NCI-H82 treated with DMSO at 0.1 percent for 48 hours (cell line): ENCODE results near the gene NUDT2.
A peak's percentile ranks its signal among the peaks of the same experiment; 100 is the strongest.
"Not testable (repeated sequence)": the region's sequence is repeated elsewhere in the genome, so short reads cannot be mapped to it uniquely, and the experiment has no call there.

ENCODE experiments used
- DNase-seq: peaks from one replicate; lab custom pipeline; 2025; ENCODE audit not compliant: unreplicated experiment; lab: John Stamatoyannopoulos, UW

Gene NUDT2

DNA sequence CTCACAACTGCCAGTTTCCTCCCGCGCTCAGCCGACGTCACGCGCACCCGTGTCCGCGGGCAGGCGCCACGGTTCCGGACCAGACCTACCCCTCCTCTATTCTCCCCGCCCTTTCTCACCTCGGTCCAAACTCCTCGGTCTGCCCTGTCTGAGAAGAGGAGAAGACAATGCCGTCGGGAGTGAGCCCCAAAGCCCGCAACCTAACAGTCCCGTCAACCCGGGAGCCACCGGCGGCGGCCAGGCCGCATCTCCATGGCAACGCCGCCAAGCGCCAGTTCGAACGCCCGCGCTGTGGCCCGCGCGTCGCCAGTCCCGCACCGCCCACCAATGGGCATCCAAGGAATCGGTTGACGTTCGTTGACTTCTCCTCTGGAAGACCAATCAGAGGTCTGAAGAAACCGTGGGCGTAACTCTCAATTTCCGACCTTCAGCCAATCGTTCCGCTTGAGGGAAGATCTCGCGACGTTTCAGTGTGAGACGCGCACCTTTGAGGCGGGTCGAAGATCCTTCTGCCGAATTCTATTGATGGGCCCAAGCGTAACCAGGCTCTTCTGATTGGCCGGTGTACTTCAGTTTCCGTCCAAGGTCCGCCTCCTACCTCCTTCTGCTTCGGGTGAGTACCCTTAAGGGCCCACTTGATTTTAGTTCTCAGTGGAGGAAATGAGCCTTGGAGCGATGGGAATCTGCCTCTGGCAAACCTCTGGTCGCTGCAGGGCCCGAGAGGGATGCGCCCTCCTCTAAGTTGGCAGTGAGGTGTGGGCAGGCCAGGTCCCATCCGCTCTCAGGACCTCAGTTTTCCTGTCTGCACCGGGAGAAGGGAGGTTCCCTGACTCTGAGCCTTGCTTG is at the start of gene NUDT2, which contains the start of gene KIF24:
Gene NUDT2, plus strand, starts transcription at position 583 of the 846 bp plus-strand sequence. CDS start 9,471 bp downstream, outside the sequence.
Gene KIF24, minus strand, starts transcription at position 282 of the 846 bp plus-strand sequence. CDS start 17,922 bp downstream, outside the sequence.
- DNase-seq = peak; percentile 98

DNA sequence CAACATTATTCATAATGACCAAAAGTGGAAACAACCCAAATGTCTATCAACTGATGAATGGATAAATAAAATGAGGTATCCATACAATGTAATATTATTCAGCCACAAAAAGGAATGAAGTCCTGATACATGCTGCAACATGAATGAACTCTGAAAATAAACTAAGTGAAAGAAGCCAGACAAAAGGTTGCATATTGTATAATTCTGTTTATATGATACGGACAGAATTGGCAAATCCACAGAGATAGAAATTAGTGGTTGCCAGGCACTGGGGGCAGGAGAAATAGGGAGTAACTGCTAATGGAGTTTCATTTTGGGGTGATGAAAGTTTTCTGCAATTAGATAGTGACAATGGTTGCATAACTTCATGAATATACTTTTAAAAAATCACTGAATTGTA is 47.3 kb upstream of the NUDT2 start:
- DNase-seq = no peak

DNA sequence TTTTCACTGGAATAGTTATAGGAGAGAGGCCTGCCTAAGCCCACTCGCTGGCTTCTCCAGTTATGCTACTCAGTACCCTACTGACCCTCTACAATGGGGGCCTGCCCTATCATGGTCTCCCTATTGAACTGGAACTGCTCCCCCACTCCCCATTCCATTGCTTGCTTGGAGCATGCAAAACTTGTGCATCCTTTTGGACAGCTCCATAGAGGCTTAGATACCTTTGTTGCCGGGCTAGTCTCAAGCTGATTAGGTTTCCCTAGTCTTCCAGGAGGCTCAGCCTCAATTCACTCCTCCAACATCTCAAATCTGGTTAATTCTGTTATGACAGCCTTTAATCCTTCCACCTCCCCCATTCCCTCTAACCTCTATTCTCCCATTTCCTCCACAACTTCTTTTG is 40.2 kb upstream of the NUDT2 start:
- peak; percentile 66 for DNase-seq

DNA sequence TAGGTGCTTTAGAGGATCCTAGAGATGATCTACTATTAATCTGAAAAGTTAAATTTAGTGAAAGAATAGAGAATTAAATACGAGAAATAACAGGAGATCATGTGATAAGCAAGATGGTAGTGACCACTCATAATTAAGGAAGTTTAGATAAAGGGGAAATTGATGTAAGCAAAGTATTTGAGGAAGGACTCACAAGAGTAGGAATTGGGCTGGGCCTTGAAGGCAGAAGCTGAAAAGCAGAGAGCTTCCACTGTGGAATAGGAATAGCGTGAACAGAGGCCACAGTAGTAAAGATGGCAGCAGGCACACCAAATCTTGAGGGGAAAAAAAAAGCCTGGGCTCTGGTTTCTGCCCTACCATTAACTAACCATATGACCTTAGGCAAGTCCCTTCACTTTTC is 38.3 kb upstream of the NUDT2 start:
- no peak for DNase-seq

DNA sequence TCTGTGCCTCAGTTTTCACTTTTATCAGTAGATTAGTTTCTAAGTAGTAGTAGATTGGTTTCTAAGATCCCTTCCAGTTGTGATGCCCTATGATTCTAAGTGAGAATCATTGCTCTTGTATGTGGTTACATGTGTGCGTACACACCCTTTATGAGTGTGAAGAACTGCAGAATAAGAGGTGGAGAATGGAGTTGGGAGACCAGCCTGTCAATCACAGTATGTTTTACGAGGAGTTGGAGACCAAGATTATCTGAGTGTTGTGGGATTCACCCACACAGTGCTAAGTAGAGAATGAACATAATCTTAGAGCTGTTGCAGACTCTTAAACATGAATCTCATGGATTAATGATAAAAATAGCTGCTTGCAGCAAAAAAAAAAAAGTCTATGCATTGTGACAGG is 37.9 kb upstream of the NUDT2 start:
- DNase-seq = no peak

DNA sequence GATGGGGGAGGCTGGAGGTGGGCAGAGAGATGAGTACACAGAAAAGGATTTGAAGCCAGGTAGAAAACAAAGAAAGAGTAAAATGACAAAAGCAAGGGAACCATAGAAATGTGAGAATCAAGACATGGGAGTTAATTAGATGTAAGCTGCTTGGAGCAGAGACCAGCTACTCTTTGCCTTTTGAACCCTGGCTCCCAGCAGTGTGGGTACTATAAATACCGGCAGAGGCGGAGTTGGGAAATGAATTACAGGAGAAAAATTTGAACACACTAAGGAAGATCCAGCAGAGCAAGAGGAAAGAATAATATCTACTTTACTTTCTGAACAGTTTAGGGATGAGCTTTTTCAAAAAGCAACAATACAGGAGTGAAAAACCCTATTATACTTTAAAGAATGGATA is 36.8 kb upstream of the NUDT2 start:
- no peak for DNase-seq

DNA sequence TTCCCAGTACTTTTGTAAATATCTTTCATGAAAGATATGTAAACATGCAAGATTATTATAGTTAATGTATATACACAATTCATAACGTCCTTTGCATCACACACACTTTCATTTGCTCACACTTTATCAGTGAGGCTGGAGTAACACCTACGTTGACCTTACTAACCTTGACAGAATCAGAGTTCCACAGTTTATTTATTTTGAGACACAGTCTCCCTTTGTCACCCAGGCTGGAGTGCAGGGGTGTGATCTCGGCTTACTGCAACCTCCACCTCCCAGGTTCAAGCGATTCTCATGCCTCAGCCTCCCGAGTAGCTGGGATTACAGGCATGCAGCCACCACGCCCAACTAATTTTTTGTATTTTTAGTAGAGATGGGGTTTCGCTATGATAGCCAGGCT is 28.3 kb upstream of the NUDT2 start:
- not testable (repeated sequence) for DNase-seq

DNA sequence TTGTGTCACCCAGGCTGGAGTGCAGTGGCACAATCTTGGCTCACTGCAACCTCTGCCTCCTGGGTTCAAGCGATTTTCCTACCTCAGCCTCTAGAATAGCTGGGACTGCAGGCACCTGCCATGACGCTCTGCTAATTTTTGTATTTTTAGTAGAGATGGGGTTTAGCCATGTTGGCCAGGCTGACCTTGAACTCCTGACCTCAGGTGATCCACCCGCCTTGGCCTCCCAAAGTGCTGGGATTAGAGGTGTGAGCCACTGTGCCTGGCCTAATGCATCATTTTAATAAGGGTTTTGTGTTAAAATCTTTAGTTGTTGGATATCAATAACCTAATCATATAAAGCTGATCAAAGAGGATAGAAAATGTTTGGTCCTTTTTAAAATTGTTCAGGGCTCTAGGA is 21.1 kb upstream of the NUDT2 start:
- not testable (repeated sequence) for DNase-seq

DNA sequence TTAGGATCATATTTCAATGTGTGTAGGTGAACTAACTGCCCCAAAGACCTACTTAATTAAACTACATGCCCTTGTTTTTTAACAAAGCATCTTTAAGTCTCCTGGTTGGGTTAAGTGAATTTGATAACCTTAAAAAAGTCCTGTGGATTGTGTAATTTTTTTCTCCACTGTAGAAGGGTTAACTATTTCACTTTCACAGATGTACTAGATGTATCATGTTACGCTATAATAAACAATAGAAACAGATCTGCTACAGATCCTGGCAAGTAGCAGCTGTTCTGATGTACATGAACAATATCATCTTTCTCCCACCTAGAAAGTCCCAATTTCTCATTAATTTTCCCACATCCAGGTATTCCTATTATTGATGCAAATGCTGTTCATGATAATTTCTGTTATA is 19.2 kb upstream of the NUDT2 start:
- no peak for DNase-seq

DNA sequence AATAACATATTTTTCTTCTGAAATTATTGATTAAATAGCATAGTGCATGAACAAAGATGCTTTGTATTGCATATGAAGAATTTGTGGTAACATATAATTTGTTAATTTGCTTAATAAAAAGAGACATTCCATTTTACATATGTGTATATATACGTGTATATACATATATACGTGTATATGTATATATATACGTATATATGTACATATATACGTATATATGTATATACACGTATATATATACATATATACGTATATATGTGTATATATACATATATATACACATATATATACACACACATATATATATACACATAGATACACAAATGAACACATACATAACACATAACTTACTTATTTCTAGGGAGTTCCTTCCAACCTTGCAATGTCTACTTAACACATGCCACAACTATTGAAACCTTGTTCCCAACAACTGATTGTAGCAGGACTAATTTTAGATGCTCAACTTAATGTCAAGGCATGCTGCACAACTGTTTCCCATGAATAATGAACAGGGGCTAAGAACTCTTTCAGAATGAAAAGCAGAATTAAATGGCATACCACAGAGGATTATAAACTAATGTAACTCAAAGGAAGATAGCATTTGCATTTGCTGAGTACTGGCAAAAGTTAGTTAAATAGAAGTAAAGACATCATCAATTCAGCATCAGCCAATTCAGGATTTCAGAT is 17.7 kb upstream of the NUDT2 start:
- no peak for DNase-seq

DNA sequence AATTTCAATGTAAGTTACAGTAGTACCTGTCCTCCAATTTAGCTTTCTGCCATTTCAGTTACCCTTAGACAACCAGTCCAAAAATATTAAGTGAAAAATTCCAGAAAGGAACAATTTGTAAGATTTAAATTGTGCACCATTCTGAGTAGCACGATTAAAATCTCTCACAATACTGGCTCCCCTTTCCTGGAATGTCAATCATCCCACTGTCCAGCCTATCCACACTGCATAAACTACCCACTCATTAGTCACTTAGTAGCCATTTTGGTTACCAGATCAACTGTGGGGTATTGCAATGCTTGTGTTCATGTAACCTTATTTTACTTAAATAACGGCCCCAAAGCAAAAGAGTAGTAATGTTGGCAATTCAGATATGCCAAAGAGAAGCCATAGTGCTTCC is 11.9 kb upstream of the NUDT2 start:
- DNase-seq = no peak

DNA sequence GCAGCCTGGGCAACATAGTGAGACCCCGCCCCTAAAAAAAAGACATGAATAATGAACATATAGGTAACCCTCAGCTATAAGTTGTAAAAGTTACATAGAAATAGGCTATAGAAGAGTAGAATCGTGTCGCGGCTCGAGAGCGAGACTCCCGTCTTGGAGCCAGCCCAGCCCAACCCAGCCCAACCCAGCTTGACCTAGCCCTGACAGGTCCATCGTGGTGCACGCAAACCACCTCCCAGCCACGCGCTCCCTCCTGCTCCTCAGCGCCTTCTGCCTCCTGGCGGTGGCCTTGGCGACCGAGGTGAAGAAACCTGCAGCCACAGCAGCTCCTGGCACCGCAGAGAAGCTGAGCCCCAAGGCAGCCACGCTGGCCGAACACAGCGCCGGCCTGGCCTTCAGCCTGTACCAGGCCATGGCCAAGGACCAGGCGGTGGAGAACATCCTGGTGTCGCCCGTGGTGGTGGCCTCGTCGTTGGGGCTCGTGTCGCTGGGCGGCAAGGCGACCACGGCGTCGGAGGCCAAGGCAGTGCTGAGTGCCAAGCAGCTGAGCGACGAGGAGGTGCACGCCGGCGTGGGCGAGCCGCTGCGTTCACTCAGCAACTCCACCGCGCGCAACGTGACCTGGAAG is 11.1 kb upstream of the NUDT2 start:
- no peak for DNase-seq

DNA sequence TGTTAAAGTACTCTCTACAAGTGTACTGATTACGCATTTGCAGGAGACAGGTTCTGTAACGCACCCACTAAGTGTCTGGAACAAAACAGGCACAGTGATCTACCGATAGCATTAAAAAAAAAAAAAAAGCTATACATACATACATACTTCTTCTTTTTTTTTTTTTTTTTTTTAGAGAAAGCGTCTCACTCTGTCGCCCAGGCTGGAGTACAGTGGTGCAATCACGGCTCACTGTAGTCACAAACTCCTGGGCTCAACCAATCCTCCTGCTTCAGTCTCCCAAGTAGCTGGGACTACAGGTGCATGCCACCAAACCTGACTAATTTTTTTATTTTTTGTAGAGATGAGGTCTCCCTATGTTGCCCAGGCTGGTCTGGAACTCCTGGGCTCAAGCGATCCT is 7.9 kb upstream of the NUDT2 start:
- DNase-seq = no peak

DNA sequence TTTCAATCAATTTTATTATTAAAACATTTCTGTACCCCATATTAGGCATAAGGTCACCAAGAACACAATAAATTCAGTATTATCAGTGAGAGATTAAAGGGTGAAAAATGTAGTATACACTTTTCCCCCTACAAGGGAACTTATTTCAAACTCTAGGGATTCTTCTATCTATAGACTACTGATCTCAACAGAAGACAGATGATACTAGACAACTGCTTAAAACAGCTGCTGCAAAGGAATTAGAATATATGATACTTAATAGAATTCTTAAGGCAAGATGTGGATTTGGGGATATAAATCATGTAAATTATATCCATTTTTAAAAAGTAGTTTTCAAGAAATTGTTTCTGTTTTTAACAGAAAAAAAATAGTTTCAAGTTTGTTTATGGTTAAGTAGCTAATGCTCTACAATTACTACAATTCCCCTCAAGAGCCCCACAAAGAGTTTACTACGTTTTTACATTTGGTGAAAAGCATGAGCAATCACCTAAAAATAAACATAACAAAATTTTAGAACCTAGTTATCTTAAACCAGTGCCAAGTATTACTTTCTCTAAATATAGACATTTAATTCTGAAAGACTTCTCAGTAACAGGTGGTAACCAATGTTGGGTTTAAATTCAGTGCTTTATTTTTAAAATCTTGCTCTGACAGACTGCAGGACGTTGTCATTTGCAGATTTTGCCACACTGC is 6.3 kb upstream of the NUDT2 start:
- DNase-seq = no peak

DNA sequence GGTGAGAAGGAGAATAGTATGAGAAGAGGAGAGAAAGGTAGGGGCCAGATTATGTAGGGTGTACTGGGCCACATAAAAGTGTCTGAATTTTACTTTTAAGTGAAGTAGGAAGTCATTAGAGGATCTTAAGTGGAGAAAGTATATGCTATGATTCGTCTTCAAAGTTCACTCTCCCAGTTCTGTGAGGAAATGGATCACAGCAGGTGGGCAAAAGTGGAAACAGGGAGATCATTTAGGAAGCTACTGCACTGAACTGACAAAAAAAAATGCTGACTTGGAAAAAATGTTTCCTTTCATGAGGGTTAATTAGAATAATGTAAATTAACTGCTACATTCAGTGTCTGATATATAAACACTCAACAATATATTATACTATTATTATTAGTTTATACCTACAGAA is 2.7 kb upstream of the NUDT2 start:
- no peak for DNase-seq

DNA sequence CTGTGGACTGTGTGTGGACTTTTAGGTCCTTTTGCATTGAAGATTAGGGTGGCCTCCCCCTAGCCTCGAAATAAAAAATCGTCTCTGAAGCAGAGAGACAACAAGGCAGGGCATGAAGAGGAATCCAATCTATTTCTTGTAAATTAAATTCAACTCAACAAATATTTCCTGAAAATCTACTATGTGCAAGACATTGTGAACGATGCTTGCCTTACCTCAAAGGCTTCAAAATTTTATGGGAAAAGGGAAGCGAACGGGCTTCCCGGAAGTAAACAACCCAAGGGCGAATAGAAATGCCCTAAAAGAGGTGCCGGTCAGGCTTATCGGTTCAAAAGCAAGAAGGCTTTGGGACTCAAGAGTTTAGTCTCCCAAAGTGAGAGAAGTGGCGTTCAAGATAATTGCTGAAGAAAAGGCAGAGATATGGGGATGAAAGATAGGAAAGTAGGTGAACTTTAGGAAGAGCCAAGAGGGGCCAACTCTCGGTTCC is 826 bp upstream of the NUDT2 start:
- DNase-seq = peak; percentile 8

DNA sequence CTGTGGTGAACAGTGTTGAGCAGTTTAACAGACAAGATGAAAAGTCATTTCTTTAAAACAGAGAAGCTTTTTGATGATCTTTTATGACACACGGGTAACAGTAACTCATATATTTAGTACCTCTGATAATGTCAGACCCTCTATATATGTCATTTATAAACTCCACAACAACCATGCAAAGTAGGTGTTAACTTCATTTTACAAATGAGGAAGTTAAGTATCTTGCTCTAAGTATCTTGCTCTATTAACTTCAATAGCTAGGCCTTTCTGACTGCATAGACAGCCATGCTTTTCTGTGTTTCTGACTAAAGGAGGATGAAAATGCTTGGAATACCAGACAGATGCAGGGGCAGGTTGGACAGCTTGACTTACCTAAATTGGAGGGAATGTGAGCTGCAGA is 1.8 kb downstream of the NUDT2 start:
- DNase-seq = no peak

DNA sequence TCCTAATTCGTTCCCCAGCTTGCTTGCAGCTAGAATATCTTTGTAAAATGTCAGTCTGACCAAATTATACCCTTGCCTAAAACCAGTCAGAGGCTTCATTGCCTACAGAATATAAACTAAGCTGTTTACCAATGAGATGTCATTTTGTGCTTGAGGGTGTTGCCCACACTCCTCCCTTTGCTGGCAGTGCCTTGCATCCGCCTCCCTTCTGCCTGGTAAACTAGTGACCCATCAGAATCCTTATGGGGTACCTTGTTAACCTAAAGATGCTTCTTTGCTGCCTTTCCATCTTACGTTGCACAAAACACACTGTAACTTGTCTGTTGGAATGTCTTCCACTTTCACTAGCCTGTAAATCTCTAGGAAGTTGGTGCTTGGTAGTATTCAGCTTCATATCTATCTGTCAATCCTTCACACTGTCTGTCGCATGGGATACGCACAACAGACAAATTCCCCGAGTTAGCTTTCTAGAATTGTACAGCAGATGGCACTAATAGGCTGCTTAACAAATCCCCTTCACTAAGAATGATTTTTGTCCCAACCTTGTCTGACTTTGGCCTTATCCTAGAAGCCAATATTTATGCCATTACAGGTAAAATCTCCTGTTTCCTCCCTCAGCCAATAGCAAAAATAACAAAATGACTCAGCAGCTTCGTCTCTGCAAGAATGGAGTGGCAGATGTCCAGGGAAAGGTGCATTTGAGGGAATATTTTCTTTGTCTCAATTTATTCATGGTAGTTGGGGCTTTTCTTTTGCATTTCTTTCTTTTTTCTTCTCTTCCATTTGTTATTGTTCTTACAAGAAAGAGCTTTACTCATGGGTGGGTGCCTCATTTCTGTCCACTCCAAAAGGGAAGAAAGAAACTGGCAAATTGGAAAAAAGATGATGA is 3.0 kb downstream of the NUDT2 start:
- peak; percentile 10 for DNase-seq

DNA sequence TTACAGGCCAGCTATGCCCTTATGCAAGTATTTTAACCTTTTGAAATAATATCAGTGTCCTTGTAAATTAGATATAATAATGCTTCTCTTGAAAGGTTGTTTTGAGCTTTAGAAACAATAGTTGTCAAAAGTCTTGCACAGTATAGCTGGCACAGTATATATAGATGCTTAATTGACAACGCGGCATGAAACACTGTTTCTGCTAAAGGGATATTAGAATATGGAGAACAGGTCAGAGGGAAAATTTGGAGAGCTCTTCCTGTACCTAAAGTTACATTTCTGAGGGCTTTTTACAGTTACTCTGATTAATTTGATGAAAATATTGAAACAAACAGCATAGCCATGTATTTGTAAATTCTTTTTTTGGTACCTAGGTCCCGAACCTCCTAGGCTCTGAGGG is 4.5 kb downstream of the NUDT2 start:
- no peak for DNase-seq

DNA sequence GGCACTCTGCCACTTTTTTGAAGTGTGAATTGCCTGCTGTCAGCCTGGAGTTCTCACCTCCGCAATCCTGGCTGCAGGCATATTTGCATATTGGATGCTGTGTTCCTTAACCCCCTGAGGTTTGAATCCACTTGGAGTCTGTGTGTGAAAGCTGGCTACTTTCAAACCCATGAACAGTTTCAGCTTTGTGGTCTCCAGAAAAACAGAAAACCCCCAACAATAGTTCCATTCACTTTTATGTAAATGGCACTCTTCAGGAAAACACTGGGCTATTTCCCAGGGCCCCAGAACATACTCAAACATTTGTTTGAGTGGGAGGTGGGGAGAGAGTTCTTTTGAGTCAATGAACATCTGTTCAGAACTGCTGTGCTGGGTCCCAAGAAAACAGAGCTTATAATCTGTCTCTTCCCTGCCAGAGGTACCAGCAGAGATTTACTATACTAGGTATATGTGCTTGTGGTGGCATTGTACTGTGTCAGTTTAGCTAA is 5.0 kb downstream of the NUDT2 start:
- DNase-seq = no peak
